ENCODE results near the gene SMIM17. TPM values are rescaled to one million over a fixed set of nuclear protein-coding genes. Genes with fewer than 3 reads are reported as not detected.

The SMIM17 gene
- total RNA-seq, 2 experiments from 2014 or later: not detected

- Histone ChIP-seq H3K36me3 (ENCODE audit: insufficient read depth, low read length) (peaks cover 38% of the 10 kb centered on the region), H3K4me3 (ENCODE audit: low read length) (no peak overlapping the region), H3K27me3 (ENCODE audit: control insufficient read depth in 1 of 2, insufficient read depth in 2 of 2, low read length in 2 of 2) (no peaks in the 10 kb centered on the region), H3K9me3 (ENCODE audit: control insufficient read depth in 1 of 2, insufficient read depth in 1 of 2, low read length in 2 of 2) (peaks cover 68 to 96% of the 10 kb centered on the region in 2 experiments), H3K4me1 (ENCODE audit: insufficient read depth, low read length) (no peaks in the 10 kb centered on the region), H3K27ac (ENCODE audit: low read depth in 1 of 2, low read length in 2 of 2) (no peak overlapping the region)
- H3K27ac Mint-ChIP-seq: no peak overlapping the region
- H3K4me3 Mint-ChIP-seq: no peak overlapping the region
- no peaks in the 10 kb centered on the region for H3K4me1 Mint-ChIP-seq (ENCODE audit: low read depth)
- no peak for ATAC-seq (ENCODE audit: poor library complexity)
- H3K9me3 Mint-ChIP-seq: peaks cover 29% of the 10 kb centered on the region
- H3K27me3 Mint-ChIP-seq: no peaks in the 10 kb centered on the region
- CTCF ChIA-PET: no interaction called here
- peaks cover 93% of the 10 kb centered on the region for H3K36me3 Mint-ChIP-seq (ENCODE audit: low read depth)
- POLR2A ChIA-PET: no interaction called here
- no peak for DNase-seq
- no peak for TF ChIP-seq CTCF (IDR thresholded peaks at IDR 0.05)
- intact Hi-C loops (cut with DNase I, micrococcal nuclease): no loop called here
Observed at GRCh38 chr19:56617531-56617930, 25.4 kb upstream of the SMIM17 start.

GRCh38 chr19:56619121-56619520 is 23.8 kb upstream of the SMIM17 start:
- H3K4me3 ChIP-seq (ENCODE audit: low read length): no peak overlapping the region
- peaks cover 37% of the 10 kb centered on the region for H3K36me3 ChIP-seq (ENCODE audit: insufficient read depth, low read length)
- no peak for ATAC-seq (ENCODE audit: poor library complexity)
- intact Hi-C loops (cut with DNase I, micrococcal nuclease): no loop called here
- H3K27me3 ChIP-seq (ENCODE audit: control insufficient read depth in 1 of 2, insufficient read depth in 2 of 2, low read length in 2 of 2): no peaks in the 10 kb centered on the region
- Mint-ChIP-seq H3K27ac (no peak overlapping the region), H3K9me3 (peaks cover 29% of the 10 kb centered on the region), H3K4me3 (no peak overlapping the region), H3K36me3 (ENCODE audit: low read depth) (peaks cover 90% of the 10 kb centered on the region), H3K27me3 (no peaks in the 10 kb centered on the region), H3K4me1 (ENCODE audit: low read depth) (no peaks in the 10 kb centered on the region)
- H3K9me3 ChIP-seq (ENCODE audit: control insufficient read depth in 1 of 2, insufficient read depth in 1 of 2, low read length in 2 of 2): peaks cover 67 to 96% of the 10 kb centered on the region in 2 experiments
- DNase-seq: no peak
- no peak overlapping the region for H3K27ac ChIP-seq (ENCODE audit: low read depth in 1 of 2, low read length in 2 of 2)
- POLR2A ChIA-PET: no interaction called here
- CTCF ChIA-PET: no interaction called here
- no peak for TF ChIP-seq CTCF (IDR thresholded peaks at IDR 0.05)
- H3K4me1 ChIP-seq (ENCODE audit: insufficient read depth, low read length): no peaks in the 10 kb centered on the region

GRCh38 chr19:56622374-56622773 is 20.6 kb upstream of the SMIM17 start:
- H3K9me3 Mint-ChIP-seq: peaks cover 19% of the 10 kb centered on the region
- no peaks in the 10 kb centered on the region for H3K27me3 ChIP-seq (ENCODE audit: control insufficient read depth in 1 of 2, insufficient read depth in 2 of 2, low read length in 2 of 2)
- TF ChIP-seq CTCF (IDR thresholded peaks at IDR 0.05): no peak
- H3K36me3 ChIP-seq (ENCODE audit: insufficient read depth, low read length): peaks cover 34% of the 10 kb centered on the region
- peaks cover 87 to 92% of the 10 kb centered on the region in 2 experiments for H3K9me3 ChIP-seq (ENCODE audit: control insufficient read depth in 1 of 2, insufficient read depth in 1 of 2, low read length in 2 of 2)
- intact Hi-C loops (cut with DNase I, micrococcal nuclease): no loop called here
- H3K4me1 ChIP-seq (ENCODE audit: insufficient read depth, low read length): no peaks in the 10 kb centered on the region
- peaks cover 82% of the 10 kb centered on the region for H3K36me3 Mint-ChIP-seq (ENCODE audit: low read depth)
- H3K27ac ChIP-seq (ENCODE audit: low read depth in 1 of 2, low read length in 2 of 2): no peak overlapping the region
- ATAC-seq (ENCODE audit: poor library complexity): no peak
- no peaks in the 10 kb centered on the region for H3K4me1 Mint-ChIP-seq (ENCODE audit: low read depth)
- no peak overlapping the region for H3K27ac Mint-ChIP-seq
- no peak overlapping the region for H3K4me3 ChIP-seq (ENCODE audit: low read length)
- ChIA-PET CTCF (no interaction called here), POLR2A (no interaction called here)
- no peak for DNase-seq
- no peaks in the 10 kb centered on the region for H3K27me3 Mint-ChIP-seq
- H3K4me3 Mint-ChIP-seq: no peak overlapping the region
